Ishikawa (cell line): ENCODE results near the gene OBP2B.

Experiments
- CEBPB ChIP-seq: IDR thresholded peaks from 2 replicates; pipeline ENCODE4 v1.6.1; 2012
- CREB1 ChIP-seq: IDR thresholded peaks from 2 replicates; pipeline ENCODE4 v1.6.1; 2012; ENCODE audit warnings: low read depth
- EGR1 ChIP-seq: IDR thresholded peaks from 2 replicates; pipeline ENCODE4 v1.6.1; 2012
- EP300 ChIP-seq: IDR thresholded peaks from 2 replicates; pipeline ENCODE4 v1.6.1; 2012; ENCODE audit warnings: borderline replicate concordance
- FOXM1 ChIP-seq: IDR thresholded peaks from 2 replicates; pipeline ENCODE4 v1.6.1; 2012; ENCODE audit warnings: low read depth, borderline replicate concordance
- NFIC ChIP-seq: IDR thresholded peaks from 2 replicates; pipeline ENCODE4 v1.6.1; 2012
- RAD21 ChIP-seq: IDR thresholded peaks from 2 replicates; pipeline ENCODE4 v1.6.1; 2012; ENCODE audit warnings: low read depth
- TAF1 ChIP-seq: IDR thresholded peaks from 2 replicates; pipeline ENCODE4 v1.6.1; 2012; ENCODE audit warnings: low read depth, mild to moderate bottlenecking
- TCF12 ChIP-seq: IDR thresholded peaks from 2 replicates; pipeline ENCODE4 v1.6.1; 2012; ENCODE audit warnings: low read depth
- TEAD4 ChIP-seq: IDR thresholded peaks from 2 replicates; pipeline ENCODE4 v1.6.1; 2012
- YY1 ChIP-seq: IDR thresholded peaks from 2 replicates; pipeline ENCODE4 v1.6.1; 2012; ENCODE audit warnings: low read depth
- ZBTB7A ChIP-seq: IDR thresholded peaks from 2 replicates; pipeline ENCODE4 v1.6.1; 2012; ENCODE audit warnings: low read depth
- TF ChIP-seq, protein P1 (sequence below): IDR thresholded peaks from 2 replicates; pipeline ENCODE4 v1.6.1; 2012
- TF ChIP-seq, protein P2 (sequence below): IDR thresholded peaks from 2 replicates; pipeline ENCODE4 v1.6.1; 2012
- TF ChIP-seq, protein P3 (sequence below): IDR thresholded peaks from 2 replicates; pipeline ENCODE4 v1.6.1; 2012; ENCODE audit warnings: low read depth, mild to moderate bottlenecking

Gene OBP2B

DNA sequence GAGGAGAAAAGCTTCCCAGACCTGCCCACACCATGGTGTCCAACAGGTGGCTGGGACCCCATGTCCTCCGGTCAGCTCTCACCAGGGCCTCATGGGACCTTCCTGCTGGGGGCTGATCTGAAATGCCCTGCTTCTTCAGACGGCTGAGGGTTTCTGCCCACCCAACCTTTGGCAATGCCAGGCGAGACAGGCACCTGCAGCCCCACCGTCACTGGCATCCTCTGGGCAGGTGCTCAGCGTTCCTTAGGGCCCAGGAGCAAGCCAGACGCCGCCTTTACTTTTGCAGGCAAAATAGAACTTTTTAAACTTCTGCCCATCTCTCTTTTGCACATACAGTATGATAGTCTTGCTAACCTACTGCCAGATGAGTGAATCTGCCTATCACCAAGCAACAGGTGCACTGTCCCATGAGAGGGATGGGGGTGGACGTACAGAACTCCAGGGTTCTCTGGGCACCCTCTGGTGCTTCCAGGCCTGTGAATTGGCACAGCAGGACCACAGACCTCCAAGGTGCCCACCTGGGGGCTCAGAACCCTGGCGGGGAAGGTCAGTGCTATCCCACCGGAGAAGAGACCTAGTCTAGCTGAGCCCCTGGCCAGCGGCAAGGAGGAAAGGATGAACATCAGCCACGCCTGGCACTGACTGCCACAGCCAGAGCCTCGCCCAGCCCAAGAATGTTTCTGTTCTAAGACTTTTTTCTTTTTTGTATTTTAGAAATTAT lies 7.5 kb downstream of the OBP2B start:
- TF ChIP-seq, protein P1, sequence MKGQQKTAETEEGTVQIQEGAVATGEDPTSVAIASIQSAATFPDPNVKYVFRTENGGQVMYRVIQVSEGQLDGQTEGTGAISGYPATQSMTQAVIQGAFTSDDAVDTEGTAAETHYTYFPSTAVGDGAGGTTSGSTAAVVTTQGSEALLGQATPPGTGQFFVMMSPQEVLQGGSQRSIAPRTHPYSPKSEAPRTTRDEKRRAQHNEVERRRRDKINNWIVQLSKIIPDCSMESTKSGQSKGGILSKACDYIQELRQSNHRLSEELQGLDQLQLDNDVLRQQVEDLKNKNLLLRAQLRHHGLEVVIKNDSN: no peak
- no peak for TF ChIP-seq RAD21
- no peak for TF ChIP-seq EGR1

DNA sequence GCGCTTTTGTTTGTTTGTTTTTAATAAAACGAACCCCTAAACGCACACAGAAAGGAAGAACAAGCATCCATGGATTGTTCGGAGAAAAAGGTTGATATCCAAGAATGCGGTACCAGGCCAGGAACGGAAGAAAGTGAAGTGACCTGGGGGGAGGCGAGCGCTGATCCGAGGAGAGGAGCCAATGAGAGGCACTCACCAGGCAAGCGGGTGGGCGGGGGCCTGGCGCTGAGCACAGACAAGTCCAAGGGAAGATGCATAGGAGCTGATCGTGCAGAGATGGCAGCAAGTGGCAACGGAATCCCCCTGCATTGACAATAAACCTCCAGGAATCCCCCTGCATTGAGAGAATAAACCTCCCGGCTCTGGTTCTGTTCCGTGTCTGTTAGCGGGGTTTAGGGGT lies 8.4 kb downstream of the OBP2B start:
- TF ChIP-seq YY1 (no peak), ZBTB7A (no peak), TCF12 (no peak), NFIC (no peak), EGR1 (no peak), CEBPB (no peak), TEAD4 (no peak)
- TF ChIP-seq, protein P1: no peak
- TF ChIP-seq, protein P2, sequence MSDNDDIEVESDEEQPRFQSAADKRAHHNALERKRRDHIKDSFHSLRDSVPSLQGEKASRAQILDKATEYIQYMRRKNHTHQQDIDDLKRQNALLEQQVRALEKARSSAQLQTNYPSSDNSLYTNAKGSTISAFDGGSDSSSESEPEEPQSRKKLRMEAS: no peak
- TF ChIP-seq, protein P3, sequence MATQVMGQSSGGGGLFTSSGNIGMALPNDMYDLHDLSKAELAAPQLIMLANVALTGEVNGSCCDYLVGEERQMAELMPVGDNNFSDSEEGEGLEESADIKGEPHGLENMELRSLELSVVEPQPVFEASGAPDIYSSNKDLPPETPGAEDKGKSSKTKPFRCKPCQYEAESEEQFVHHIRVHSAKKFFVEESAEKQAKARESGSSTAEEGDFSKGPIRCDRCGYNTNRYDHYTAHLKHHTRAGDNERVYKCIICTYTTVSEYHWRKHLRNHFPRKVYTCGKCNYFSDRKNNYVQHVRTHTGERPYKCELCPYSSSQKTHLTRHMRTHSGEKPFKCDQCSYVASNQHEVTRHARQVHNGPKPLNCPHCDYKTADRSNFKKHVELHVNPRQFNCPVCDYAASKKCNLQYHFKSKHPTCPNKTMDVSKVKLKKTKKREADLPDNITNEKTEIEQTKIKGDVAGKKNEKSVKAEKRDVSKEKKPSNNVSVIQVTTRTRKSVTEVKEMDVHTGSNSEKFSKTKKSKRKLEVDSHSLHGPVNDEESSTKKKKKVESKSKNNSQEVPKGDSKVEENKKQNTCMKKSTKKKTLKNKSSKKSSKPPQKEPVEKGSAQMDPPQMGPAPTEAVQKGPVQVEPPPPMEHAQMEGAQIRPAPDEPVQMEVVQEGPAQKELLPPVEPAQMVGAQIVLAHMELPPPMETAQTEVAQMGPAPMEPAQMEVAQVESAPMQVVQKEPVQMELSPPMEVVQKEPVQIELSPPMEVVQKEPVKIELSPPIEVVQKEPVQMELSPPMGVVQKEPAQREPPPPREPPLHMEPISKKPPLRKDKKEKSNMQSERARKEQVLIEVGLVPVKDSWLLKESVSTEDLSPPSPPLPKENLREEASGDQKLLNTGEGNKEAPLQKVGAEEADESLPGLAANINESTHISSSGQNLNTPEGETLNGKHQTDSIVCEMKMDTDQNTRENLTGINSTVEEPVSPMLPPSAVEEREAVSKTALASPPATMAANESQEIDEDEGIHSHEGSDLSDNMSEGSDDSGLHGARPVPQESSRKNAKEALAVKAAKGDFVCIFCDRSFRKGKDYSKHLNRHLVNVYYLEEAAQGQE: no peak

DNA sequence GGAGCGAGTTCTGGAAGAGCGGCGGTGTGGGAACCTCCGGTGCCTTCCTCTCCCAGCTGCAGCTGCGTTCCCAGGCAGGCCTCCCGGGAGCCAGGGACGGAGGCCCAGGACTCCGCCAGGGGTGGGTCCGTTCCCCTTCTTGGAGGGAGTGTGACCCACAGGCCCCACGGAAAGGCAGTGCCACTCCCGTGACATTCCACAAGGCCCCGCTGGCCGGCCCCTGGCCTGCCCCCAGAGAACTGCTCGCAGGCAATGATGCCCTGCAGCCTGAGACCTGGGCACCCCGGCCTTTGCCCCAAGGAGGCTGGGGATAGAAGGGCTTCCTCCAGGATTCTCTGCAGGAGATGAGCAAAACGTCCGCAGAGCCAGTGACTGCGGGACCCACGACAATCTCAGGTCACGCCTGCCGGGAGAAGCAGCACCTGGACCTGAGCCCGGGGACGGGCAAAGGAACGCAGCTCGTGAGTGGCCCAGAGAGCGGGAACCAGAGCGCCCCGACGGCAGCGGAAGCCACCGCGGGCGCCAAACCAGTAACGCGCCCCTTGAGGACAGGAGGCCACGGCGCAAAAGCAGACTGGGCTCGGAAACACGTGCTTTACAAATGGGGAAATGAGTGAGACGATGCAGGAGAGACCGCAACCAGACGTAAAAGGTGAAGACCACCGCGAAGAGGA lies 9.3 kb downstream of the OBP2B start:
- TF ChIP-seq CEBPB (no peak), TCF12 (no peak), NFIC (no peak), EGR1 (no peak), EP300 (no peak), YY1 (no peak), RAD21 (no peak), TEAD4 (no peak), TAF1 (no peak), CREB1 (no peak), ZBTB7A (no peak)
- TF ChIP-seq, protein P2: no peak
- TF ChIP-seq, protein P3: no peak
- TF ChIP-seq, protein P1: no peak

DNA sequence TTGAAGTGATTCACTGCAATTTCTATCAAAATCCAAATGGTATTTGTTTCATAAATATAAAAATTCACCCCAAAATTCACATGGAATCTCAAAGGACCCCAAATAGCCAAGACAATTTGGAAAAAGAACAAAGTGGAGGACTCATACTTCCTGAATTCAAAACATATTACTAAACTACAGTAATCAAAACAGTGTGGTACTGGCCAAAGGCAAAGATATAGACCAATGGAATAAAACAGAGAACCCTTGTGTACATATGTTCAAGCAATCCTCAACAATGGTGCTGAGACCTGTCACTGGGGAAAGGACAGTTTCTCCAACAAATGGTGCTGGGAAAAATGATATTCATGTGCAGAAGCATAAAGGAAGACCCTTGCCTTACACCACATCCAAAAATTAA lies 14.0 kb downstream of the OBP2B start:
- TF ChIP-seq CEBPB (no peak), YY1 (no peak), NFIC (no peak), EP300 (no peak), CREB1 (no peak), TAF1 (no peak), FOXM1 (no peak), TCF12 (no peak)
- TF ChIP-seq, protein P2: no peak

DNA sequence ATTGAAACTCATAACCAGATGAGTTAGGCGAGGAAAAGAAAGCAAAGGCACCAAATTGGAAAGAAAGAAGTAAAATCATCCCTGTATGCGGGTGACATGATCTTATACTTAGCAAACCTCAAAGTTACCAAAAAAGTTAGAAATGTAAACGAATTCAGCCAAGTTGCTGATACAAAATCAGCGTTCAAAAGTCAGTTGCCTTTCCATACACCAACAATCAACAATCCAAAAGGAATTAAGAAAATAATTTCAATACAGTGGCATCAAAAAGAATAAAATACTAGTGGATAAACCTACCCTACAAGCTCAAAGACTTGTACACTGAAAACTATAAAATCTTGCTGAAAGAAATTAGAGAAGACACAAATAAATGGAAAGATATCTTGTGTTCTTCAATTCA lies 14.5 kb downstream of the OBP2B start:
- TF ChIP-seq CREB1 (no peak), TEAD4 (no peak), EP300 (no peak), FOXM1 (no peak), YY1 (no peak), RAD21 (no peak), TCF12 (no peak), EGR1 (no peak), NFIC (no peak), ZBTB7A (no peak), CEBPB (no peak)
- TF ChIP-seq, protein P2: no peak
- TF ChIP-seq, protein P3: no peak
- TF ChIP-seq, protein P1: no peak
